NCI-H187 (cell line): ENCODE measurements around the gene MRPS5.
"Not testable (repeated sequence)": the region's sequence is repeated elsewhere in the genome, so short reads cannot be mapped to it uniquely, and the experiment has no call there.

Experiments used
- DNase-seq, 2 experiments: peaks; one replicate each; lab custom pipeline; 2025; lab: John Stamatoyannopoulos, UW

The MRPS5 gene

DNA sequence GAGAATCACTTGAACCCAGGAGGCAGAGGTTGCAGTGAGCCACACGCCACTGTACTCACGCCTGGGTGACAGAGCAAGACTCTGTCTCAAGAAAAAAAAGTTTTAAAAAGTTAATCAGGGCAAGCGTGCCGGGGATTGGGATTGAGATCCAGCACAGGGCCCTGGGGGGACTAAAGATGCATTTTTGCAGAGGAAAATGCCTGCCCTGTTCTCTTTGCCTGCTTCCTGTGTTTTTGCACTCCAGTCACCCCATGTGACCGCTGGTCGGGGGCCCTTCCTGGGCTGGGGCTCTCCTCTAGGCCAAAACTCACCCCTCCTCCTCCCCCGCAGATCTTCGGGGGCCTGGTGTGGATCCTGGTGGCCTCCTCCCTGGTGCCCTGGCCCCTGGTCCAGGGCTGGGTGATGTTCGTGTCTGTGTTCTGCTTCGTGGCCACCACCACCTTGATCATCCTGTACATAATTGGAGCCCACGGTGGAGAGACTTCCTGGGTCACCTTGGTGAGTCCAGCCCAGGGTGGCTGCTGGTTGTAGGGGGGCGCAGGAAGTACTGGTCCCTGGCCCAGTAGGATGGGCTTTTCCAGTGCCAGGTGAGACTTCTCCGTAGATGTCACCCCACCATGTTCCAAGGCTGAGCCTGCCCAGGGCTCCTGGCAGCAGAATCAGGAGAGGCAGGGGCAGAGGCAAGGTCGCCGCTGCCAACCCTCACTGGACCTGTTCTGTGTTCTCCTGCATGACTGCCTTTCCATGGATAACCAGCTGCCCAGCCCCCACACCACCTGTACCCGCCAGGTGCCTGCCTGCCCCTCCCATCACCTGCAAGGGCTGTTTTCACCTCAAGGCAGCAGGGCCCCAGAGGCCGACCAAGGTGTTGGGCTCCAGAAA is 73.7 kb downstream of the MRPS5 start:
- DNase-seq = no peak

- no peak for DNase-seq
Observed at GRCh38 chr2:95046371-95047112, 75.1 kb downstream of the MRPS5 start.

DNA sequence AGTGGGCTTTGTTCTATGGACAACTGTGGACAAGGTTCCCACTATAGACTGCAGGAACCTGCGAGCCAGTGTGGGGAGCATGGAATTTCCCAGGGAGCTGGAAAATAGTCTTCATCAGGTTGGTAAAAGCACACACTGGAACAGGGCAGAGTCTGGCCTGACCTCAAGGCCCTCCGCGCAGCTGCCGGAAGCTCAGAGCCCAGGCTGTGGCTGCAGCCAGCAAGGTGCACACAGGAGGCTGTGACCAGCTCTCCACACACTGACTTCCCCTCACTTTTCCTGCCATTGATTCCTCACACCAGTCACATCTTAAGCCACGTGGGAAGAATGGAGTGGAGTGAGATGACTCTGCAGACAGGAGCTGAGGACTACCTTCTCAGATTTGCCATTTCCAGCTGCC is 77.0 kb downstream of the MRPS5 start:
- no peak for DNase-seq

DNA sequence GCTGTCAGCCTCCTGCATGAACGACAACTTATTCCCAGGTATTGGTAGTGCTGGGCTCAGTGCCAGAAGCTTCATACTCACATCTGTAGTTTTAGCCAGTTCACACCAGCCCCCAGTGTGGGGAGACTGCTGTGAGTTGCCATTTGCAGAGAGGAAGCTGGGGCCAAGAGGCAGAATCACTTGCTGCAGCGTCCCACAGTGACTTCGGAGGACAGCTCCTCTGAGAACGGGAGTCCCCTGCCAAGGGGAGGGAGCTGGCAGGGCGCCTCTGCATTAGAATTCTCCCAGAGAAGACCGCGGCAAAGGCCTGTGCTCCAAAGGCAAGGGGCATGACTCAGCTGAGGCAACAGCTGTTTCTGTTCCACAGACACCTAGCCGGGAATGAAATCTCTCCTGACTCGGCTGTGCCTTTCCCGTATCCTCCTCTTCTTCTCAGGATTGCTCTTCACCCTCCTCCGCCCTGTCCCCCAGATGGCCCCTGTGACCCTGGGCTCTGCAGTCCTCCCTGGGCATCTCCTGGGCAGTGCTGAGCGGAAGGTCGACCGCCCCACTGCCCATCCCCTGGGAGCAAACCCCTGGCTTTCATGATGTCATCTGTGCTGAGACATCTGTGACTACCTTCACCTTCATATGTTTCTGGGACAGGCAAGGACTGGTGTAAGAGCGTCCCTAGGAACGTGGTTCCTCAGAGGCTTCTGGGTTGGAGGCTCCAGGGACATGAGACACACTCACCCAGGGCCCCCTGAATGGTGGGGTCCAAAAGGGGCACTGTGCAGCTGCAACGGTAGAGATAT is 78.1 kb downstream of the MRPS5 start:
- no peak for DNase-seq

DNA sequence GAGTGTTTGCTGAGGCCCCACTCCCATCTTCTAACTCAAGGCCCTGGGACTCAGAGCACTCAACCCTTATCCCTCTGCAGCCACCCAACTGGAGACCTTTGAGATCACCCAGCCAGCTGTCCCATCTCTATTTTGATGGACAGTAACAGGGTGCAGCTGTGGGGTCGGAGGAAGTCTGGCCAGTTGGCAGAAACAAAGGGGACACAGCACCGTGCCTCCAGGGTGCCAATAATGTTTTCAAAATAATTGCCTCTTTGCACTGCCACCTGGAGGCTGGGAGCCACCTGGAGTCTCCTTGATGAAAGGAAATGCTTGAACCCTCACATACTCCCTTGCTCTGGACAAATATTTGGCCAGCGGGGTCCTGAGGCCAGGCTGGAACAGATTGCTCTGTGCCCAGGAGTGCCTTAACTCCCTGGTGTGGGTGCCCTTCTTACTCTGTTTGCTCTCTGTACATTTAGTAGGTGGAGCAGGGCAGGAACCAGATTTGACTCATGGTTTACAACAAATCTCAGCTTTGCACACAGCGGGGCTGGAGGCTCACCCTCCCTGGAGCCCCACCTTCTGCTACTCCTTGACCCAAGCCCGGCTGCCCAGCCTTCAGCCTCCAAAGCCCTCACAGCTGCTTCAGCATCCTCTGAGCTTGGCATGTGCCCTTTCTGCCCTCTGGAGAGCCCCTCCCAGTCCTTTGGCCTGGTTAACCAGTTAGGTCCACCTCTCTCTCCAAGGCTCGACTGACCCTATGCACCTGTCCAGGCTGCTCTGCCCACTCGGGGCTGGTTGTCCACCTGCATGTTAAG is 78.9 kb downstream of the MRPS5 start:
- DNase-seq = no peak

GRCh38 chr2:95041824-95042442 is 79.7 kb downstream of the MRPS5 start:
- no peak for DNase-seq

GRCh38 chr2:95041060-95041823 is 80.4 kb downstream of the MRPS5 start:
- DNase-seq = no peak

DNA sequence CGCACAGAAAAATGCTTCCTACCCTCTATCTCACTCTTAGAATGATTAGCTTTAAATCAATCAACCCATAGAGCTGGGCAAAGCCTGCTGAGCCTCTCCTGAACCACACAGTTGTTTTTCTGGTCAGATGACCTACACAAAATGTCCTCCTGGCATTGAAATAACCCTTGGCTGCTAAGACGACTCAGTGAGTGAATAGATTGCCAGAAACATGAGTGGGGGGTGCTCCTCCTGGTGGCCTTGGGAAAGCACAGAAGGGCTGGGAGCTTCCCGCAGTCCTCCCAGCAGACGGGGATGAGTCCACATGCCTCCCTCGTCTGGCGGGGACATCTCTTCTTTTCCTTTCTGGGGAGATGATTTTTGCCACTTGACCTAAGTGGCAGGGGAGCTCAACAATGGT is 81.2 kb downstream of the MRPS5 start:
- DNase-seq = no peak

DNA sequence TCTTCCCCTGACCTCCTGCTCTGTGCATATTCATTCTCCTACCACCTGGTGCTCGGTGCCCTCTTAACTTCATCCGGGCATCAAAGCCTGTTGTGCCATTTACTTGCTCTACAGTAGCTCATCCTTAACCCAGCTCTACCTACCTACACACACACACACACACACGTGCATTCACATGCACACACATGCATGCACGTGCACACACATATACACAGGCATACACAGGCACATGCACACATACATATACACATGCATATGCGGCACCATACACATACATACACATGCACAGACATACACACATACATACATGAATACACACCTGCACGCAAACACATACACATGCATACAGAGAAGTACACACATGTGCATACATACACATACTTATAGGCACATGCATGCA is 81.6 kb downstream of the MRPS5 start:
- DNase-seq = no peak

DNA sequence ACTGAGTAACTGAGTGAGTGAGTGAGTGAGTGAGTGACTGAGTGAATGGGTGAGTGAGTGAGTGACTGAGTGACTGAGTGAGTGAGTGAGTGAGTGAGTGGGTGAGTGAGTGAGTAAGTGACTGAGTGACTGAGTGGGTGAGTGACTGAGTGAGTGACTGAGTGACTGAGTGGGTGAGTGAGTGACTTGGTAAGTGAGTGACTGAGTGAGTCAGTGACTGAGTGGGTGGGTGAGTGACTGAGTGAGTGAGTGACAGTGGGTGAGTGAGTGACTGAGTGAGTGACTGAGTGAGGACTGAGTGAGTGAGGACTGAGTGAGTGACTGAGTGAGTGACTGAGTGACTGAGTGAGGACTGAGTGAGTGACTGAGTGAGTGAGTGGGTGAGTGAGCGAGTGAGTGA is 82.2 kb downstream of the MRPS5 start:
- DNase-seq = no peak

- DNase-seq = no peak
Observed at GRCh38 chr2:95038635-95039298, 82.8 kb downstream of the MRPS5 start.

DNA sequence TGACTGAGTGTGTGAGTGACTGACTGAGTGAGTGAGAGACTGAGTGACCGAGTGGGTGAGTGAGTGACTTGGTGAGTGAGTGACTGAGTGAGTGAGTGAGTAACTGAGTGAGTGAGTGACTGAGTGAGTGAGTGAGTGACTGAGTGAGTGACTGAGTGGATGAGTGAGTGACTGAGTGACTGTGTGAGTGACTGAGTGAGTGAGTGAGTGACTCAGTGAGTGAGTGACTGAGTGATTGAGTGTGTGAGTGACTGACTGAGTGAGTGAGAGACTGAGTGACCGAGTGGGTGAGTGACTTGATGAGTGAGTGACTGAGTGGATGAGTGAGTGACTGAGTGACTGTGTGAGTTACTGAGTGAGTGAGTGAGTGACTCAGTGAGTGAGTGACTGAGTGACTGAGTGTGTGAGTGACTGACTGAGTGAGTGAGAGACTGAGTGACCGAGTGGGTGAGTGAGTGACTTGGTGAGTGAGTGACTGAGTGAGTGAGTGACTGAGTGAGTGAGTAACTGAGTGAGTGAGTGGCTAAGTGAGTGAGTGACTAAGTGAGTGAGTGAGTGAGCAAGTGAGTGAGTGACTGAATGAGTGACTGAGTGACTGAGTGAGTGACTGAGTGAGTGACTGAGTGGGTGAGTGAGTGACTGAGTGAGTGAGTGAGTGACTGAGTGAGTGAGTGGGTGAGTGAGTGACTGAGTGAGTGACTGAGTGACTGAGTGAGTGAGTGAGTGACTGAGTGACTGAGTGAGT is 83.6 kb downstream of the MRPS5 start:
- DNase-seq = not testable (repeated sequence)

- DNase-seq = no peak
Observed at GRCh38 chr2:95037384-95037839, 84.2 kb downstream of the MRPS5 start.

DNA sequence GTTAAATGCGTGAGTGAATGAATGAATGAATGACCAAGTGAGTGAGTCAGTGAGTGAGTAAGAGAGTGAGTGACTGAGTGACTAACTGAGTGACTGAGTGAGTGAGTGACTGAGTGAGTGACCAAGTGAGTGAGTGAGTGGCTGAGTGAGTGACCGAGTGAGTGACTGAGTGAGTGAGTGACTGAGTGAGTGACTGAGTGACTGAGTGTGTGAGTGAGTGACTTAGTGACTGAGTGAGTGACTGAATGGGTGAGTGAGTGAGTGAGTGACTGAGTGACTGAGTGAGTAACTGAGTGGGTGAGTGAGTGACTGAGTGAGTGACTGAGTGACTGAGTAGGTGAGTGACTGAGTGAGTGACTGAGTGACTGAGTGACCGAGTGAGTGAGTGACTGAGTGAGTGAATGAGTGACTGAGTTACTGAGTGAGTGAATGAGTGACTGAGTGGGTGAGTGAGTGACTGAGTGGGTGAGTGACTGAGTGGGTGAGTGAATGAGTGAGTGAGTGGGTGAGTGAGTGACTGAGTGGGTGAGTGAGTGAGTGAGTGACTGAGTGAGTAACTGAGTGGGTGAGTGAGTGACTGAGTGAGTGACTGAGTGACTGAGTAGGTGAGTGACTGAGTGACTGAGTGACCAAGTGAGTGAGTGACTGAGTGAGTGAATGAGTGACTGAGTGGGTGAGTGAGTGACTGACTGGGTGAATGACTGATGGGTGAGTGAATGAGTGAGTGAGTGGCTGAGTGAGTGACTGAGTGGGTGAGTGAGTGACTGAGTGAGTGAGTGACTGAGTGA is 84.8 kb downstream of the MRPS5 start:
- no peak for DNase-seq
